WTC11 (cell line): ENCODE measurements around the gene PLCB2. TPM values are rescaled to one million over a fixed set of nuclear protein-coding genes. Genes with fewer than 3 reads are reported as not detected.

Experiments
- ATAC-seq: fragments of 200-7000 bp; cut with Tn5 transposase; 2 replicates; pipeline ENCODE4 v1.10.0; 2021; ENCODE audit warnings: mild to moderate bottlenecking, moderate library complexity
- CTCF ChIA-PET: fragments of 300-600 bp; sonication (Branson Sonifier 250); formaldehyde crosslinking; loops from one replicate; lab custom pipeline; 2021; ENCODE audit warnings: antibody characterized with exemption; lab: Charles Lee
- POLR2A ChIA-PET: fragments of 350-600 bp; sonication (Branson Sonifier 250); formaldehyde crosslinking; loops from one replicate; lab custom pipeline; 2021; ENCODE audit warnings: antibody characterized with exemption; lab: Charles Lee
- DNase-seq: peaks from one replicate; pipeline ENCODE4 v3.0.0; 2021; ENCODE audit warnings: low spot score
- H3K27ac Mint-ChIP-seq: 2 replicates; pipeline ENCODE4 v1.8.0; 2021; ENCODE audit warnings: mixed read lengths
- H3K27me3 Mint-ChIP-seq: 2 replicates; pipeline ENCODE4 v1.8.0; 2021; ENCODE audit warnings: low read depth, mild to moderate bottlenecking, moderate library complexity, mixed read lengths
- H3K36me3 Mint-ChIP-seq: 2 replicates; pipeline ENCODE4 v1.8.0; 2021; ENCODE audit warnings: mixed read lengths
- H3K4me1 Mint-ChIP-seq: 2 replicates; pipeline ENCODE4 v1.8.0; 2022; ENCODE audit warnings: mixed read lengths
- H3K4me3 Mint-ChIP-seq: 2 replicates; pipeline ENCODE4 v1.8.0; 2021; ENCODE audit warnings: mild to moderate bottlenecking, moderate library complexity, mixed read lengths
- H3K9me3 Mint-ChIP-seq: 2 replicates; pipeline ENCODE4 v1.8.0; 2021; ENCODE audit warnings: mixed read lengths
- EMX1 ChIP-seq: fragments of 250-450 bp; sonication (Bioruptor Pico); IDR thresholded peaks from 2 replicates; pipeline ENCODE4 v1.8.0; 2021; ENCODE audit warnings: mild to moderate bottlenecking
- GABPB1 ChIP-seq: sonication (generic); formaldehyde crosslinking; IDR thresholded peaks from 2 replicates; pipeline ENCODE4 v1.8.1; 2023; ENCODE audit warnings: mild to moderate bottlenecking, missing genetic modification reagents
- GTF2I ChIP-seq: fragments of 250-450 bp; sonication (Bioruptor Pico); conservative IDR thresholded peaks from 2 replicates; pipeline ENCODE4 v1.4.0; 2021; ENCODE audit warnings: mild to moderate bottlenecking
- NFATC4 ChIP-seq: fragments of 250-450 bp; sonication (Bioruptor Pico); IDR thresholded peaks from 2 replicates; pipeline ENCODE4 v1.9.0; 2021; ENCODE audit warnings: mild to moderate bottlenecking
- PRRX2 ChIP-seq: fragments of 250-450 bp; sonication (Bioruptor Pico); IDR thresholded peaks from 2 replicates; pipeline ENCODE4 v1.8.0; 2021; ENCODE audit warnings: mild to moderate bottlenecking
- TCF7 ChIP-seq: sonication (generic); formaldehyde crosslinking; IDR thresholded peaks from 2 replicates; pipeline ENCODE4 v1.8.0; 2022; ENCODE audit warnings: mild to moderate bottlenecking, low read depth, missing genetic modification reagents, moderate library complexity
- TEAD1 ChIP-seq: sonication (generic); formaldehyde crosslinking; IDR thresholded peaks from 2 replicates; pipeline ENCODE4 v1.8.0; 2022; ENCODE audit warnings: mild to moderate bottlenecking, missing genetic modification reagents
- ZNF121 ChIP-seq: sonication (generic); formaldehyde crosslinking; IDR thresholded peaks from 2 replicates; pipeline ENCODE4 v1.8.0; 2023; ENCODE audit warnings: missing genetic modification reagents
- ZNF317 ChIP-seq: sonication (generic); formaldehyde crosslinking; IDR thresholded peaks from 2 replicates; pipeline ENCODE4 v1.8.1; 2023; ENCODE audit warnings: low read depth, mild to moderate bottlenecking, moderate library complexity, missing genetic modification reagents, borderline replicate concordance
- ZNF532 ChIP-seq: fragments of 250-450 bp; sonication (Bioruptor Pico); IDR thresholded peaks from 2 replicates; pipeline ENCODE4 v1.9.0; 2021; ENCODE audit warnings: mild to moderate bottlenecking, borderline replicate concordance
- total RNA-seq: library from RNA; stranded (reverse); gene quantifications from 3 replicates; pipeline ENCODE4 v1.2.3, GENCODE V29; 2021
- TF ChIP-seq, protein P1 (sequence below): fragments of 250-450 bp; sonication (Bioruptor Pico); IDR thresholded peaks from 2 replicates; pipeline ENCODE4 v2.1.2; 2022; ENCODE audit warnings: mild to moderate bottlenecking, moderate library complexity
- TF ChIP-seq, protein P2 (sequence below): sonication (generic); formaldehyde crosslinking; IDR thresholded peaks from 2 replicates; pipeline ENCODE4 v1.8.0; 2023; ENCODE audit warnings: missing genetic modification reagents
- TF ChIP-seq, protein P3 (sequence below): sonication (generic); formaldehyde crosslinking; IDR thresholded peaks from 2 replicates; pipeline ENCODE4 v1.8.0; 2022; ENCODE audit warnings: mild to moderate bottlenecking, missing genetic modification reagents
- TF ChIP-seq, protein P4 (sequence below): fragments of 250-450 bp; sonication (Bioruptor Pico); conservative IDR thresholded peaks from 2 replicates; pipeline ENCODE4 v1.9.0; 2021; ENCODE audit warnings: mild to moderate bottlenecking
- TF ChIP-seq, protein P5 (sequence below): sonication (generic); formaldehyde crosslinking; IDR thresholded peaks from 2 replicates; pipeline ENCODE4 v1.8.0; 2023; ENCODE audit warnings: missing genetic modification reagents, mild to moderate bottlenecking, borderline replicate concordance

PLCB2 gene
- total RNA-seq, 1 experiment from 2014 or later = 15.2 TPM

DNA sequence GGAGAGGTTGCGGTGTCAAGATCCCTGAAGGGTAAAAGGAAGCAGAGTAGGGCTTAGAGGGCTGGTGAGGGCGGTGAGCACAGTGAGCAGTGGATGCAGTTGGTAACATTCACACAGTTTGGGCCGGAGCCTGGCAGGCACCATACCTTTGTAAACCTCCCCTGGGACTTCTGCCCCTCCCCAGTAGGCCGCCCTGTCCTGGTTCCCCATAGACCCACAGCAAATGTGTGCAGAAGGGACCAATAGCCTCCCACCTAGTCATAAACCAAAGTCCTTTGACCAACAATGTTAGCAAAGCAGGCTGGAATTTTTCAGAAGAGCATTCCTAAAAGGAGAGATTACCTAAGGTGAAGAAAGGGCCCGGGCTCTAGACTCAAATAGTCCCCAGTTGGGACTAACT lies 41.4 kb upstream of the PLCB2 start (continued):
- TF ChIP-seq, protein P1, sequence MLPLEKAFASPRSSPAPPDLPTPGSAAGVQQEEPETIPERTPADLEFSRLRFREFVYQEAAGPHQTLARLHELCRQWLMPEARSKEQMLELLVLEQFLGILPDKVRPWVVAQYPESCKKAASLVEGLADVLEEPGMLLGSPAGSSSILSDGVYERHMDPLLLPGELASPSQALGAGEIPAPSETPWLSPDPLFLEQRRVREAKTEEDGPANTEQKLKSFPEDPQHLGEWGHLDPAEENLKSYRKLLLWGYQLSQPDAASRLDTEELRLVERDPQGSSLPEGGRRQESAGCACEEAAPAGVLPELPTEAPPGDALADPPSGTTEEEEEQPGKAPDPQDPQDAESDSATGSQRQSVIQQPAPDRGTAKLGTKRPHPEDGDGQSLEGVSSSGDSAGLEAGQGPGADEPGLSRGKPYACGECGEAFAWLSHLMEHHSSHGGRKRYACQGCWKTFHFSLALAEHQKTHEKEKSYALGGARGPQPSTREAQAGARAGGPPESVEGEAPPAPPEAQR (CRISPR knock-in tag) = no peak
- no peak for TF ChIP-seq PRRX2 (CRISPR knock-in tag)

DNA sequence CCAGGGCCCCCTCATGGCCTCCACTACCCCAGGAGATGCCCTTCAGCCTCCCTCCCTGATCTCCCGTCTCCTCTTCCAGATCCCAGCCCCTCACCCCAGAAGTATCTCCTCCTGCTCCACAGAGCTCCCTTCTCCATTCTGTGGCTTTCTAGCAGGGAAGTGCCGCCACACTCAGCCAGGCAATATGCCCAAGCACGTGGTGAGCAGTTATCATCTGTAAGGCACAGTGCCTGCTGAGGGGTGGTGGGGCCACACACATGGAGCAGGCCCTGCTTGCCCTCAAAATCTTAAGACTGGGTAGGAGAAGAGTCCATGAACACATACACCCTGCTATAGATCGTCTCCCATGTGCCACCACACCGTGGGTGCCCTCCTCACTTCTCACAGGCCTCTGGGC lies 40.7 kb upstream of the PLCB2 start:
- Mint-ChIP-seq H3K36me3 (no peaks in the 10 kb centered on the region), H3K27ac (no peak overlapping the region)

More for the DNA sequence above, 40.7 kb upstream of the PLCB2 start:
- Mint-ChIP-seq H3K27me3 (no peaks in the 10 kb centered on the region), H3K9me3 (no peaks in the 10 kb centered on the region), H3K4me3 (no peak overlapping the region), H3K4me1 (peaks cover 10% of the 10 kb centered on the region)
- no peak for ATAC-seq
- TF ChIP-seq, protein P2, sequence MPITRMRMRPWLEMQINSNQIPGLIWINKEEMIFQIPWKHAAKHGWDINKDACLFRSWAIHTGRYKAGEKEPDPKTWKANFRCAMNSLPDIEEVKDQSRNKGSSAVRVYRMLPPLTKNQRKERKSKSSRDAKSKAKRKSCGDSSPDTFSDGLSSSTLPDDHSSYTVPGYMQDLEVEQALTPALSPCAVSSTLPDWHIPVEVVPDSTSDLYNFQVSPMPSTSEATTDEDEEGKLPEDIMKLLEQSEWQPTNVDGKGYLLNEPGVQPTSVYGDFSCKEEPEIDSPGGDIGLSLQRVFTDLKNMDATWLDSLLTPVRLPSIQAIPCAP (CRISPR knock-in tag) = no peak
- TF ChIP-seq EMX1 (CRISPR knock-in tag) (no peak), GABPB1 (CRISPR knock-in tag) (no peak), ZNF317 (CRISPR knock-in tag) (no peak), NFATC4 (CRISPR knock-in tag) (no peak), ZNF121 (no peak), TCF7 (CRISPR knock-in tag) (no peak), GTF2I (CRISPR knock-in tag) (no peak), TEAD1 (CRISPR knock-in tag) (no peak), ZNF532 (no peak)
- TF ChIP-seq, protein P3, sequence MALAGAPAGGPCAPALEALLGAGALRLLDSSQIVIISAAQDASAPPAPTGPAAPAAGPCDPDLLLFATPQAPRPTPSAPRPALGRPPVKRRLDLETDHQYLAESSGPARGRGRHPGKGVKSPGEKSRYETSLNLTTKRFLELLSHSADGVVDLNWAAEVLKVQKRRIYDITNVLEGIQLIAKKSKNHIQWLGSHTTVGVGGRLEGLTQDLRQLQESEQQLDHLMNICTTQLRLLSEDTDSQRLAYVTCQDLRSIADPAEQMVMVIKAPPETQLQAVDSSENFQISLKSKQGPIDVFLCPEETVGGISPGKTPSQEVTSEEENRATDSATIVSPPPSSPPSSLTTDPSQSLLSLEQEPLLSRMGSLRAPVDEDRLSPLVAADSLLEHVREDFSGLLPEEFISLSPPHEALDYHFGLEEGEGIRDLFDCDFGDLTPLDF (CRISPR knock-in tag) = no peak
- TF ChIP-seq, protein P4, sequence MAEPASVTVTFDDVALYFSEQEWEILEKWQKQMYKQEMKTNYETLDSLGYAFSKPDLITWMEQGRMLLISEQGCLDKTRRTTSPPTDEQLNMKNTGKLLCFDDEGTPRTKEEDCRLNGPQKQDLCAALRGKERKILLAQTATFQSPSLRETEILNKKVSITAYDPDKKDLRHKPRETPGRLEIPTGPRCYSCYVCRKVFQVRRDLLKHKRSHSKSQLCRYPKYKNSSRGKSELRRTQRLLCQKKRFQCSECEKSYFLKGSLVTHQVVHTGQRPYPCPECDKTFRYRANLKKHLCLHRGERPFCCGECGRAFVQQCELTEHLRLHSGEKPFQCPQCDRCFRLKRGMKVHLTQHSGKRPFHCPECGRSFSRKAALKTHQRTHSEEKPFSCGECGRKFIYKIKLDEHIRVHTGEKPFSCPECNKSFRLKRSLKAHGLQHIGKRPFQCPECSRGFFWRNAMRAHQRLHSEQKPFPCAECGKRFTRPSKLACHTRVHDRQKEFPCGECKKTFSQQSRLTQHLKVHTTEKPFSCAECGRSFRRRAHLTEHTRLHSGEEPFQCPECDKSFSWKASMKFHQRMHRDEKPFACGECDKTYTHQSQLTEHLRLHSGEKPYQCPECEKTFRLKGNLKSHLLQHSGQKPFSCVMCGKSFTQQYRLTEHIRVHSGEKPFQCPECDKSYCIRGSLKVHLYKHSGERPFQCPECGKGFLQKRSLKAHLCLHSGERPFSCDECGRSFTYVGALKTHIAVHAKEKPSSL (CRISPR knock-in tag) = no peak
- TF ChIP-seq, protein P5, sequence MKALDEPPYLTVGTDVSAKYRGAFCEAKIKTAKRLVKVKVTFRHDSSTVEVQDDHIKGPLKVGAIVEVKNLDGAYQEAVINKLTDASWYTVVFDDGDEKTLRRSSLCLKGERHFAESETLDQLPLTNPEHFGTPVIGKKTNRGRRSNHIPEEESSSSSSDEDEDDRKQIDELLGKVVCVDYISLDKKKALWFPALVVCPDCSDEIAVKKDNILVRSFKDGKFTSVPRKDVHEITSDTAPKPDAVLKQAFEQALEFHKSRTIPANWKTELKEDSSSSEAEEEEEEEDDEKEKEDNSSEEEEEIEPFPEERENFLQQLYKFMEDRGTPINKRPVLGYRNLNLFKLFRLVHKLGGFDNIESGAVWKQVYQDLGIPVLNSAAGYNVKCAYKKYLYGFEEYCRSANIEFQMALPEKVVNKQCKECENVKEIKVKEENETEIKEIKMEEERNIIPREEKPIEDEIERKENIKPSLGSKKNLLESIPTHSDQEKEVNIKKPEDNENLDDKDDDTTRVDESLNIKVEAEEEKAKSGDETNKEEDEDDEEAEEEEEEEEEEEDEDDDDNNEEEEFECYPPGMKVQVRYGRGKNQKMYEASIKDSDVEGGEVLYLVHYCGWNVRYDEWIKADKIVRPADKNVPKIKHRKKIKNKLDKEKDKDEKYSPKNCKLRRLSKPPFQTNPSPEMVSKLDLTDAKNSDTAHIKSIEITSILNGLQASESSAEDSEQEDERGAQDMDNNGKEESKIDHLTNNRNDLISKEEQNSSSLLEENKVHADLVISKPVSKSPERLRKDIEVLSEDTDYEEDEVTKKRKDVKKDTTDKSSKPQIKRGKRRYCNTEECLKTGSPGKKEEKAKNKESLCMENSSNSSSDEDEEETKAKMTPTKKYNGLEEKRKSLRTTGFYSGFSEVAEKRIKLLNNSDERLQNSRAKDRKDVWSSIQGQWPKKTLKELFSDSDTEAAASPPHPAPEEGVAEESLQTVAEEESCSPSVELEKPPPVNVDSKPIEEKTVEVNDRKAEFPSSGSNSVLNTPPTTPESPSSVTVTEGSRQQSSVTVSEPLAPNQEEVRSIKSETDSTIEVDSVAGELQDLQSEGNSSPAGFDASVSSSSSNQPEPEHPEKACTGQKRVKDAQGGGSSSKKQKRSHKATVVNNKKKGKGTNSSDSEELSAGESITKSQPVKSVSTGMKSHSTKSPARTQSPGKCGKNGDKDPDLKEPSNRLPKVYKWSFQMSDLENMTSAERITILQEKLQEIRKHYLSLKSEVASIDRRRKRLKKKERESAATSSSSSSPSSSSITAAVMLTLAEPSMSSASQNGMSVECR (CRISPR knock-in tag) = no peak
- no peak for DNase-seq
- POLR2A ChIA-PET = no interaction called here
- CTCF ChIA-PET = interaction anchor here (1.0 to 1.4 kb wide), 2 partner anchors 11 to 23 kb away, joined by 3 to 5 read pairs; no protein-coding TSS in a partner anchor
